VCaP (cell line): ENCODE results near the gene OTOG.
A peak's percentile ranks its signal among the peaks of the same experiment; 100 is the strongest.

Experiments
- H3K27ac ChIP-seq: fragments of 450-650 bp; 2 replicates; pipeline ENCODE4 v1.5.1; 2017
- TF ChIP-seq, protein P1 (sequence below): fragments of 450-650 bp; conservative IDR thresholded peaks from 2 replicates; pipeline ENCODE4 v1.5.1; 2017; ENCODE audit warnings: mild to moderate bottlenecking, moderate library complexity

OTOG gene

DNA sequence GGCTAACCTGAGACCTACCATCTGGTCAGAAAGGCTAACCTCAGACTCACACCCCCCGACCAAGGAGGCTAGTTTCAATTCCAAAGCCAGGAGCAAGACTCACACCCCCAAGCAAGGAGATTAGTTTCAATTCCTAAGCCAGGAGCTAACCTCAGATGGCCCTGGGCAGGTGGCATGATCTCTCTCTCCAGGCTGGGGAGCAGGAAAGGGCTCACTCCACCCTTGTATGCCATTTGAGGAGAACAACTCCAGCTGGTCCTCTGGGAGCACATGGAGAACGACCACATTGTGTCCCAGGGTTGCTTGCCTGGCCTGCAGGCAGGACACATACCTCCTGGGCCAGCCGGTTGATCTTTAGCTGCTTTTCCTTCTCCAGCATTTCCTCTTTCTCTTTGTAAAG lies 35.5 kb upstream of the OTOG start:
- TF ChIP-seq, protein P1, sequence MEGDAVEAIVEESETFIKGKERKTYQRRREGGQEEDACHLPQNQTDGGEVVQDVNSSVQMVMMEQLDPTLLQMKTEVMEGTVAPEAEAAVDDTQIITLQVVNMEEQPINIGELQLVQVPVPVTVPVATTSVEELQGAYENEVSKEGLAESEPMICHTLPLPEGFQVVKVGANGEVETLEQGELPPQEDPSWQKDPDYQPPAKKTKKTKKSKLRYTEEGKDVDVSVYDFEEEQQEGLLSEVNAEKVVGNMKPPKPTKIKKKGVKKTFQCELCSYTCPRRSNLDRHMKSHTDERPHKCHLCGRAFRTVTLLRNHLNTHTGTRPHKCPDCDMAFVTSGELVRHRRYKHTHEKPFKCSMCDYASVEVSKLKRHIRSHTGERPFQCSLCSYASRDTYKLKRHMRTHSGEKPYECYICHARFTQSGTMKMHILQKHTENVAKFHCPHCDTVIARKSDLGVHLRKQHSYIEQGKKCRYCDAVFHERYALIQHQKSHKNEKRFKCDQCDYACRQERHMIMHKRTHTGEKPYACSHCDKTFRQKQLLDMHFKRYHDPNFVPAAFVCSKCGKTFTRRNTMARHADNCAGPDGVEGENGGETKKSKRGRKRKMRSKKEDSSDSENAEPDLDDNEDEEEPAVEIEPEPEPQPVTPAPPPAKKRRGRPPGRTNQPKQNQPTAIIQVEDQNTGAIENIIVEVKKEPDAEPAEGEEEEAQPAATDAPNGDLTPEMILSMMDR = no peak
- no peak overlapping the region for H3K27ac ChIP-seq

DNA sequence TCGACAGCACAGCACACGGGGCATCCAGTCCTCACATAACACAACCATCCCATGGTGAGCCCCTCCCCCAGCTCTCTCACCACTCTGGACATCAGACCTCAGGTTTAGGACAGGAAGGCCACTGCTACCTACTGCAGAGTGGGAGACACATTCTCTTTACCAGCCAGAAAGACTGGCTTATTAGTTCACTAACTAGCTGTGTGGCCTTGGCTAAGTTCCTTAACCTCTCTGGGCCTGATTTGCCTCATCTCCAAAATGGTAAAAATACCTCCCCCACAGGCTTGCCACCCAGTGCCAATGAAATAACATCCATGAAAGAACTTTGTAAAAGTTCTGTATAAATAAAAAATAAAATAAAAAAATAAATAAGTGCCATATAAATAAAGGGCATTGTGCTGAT lies 35.0 kb upstream of the OTOG start:
- TF ChIP-seq, protein P1 = no peak
- H3K27ac ChIP-seq = no peak overlapping the region

DNA sequence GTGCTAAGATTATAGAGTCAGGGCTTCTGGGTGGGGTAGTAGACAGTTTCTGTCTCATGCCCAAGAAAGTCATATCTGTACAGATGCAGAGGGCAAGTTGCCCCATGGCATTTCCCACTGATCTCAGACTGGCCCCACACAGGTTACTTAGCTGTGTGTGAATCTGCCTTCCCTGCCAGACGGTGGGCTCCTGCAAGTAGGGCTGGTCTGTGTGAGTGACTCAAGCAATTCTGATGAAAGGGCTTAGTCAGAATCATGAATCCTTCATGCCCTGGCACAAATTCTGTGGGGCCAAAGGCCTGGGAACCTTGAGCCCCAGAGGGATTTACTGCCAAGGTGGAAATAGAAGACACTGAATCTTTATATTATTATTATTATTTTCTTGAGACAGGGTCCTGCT lies 33.2 kb upstream of the OTOG start:
- TF ChIP-seq, protein P1 = no peak

DNA sequence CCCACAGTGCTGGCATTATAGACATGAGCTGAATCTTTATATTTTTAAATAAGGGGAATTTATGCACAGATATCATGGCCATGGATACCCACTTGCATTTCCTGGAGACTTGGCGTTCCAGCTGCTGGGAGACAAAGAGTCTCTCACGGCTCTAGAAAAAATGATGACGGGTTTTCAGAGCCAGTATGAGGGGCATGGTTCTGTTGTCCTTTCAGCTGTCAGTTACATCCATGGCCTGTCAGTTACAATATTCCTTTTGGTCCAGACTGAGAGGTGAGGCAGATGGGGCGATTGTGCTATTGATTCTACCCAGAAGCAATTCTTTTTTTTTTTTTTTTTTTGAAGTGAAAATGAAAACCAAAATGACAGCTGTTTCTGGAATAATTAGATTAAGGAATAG lies 32.6 kb upstream of the OTOG start:
- H3K27ac ChIP-seq = peak overlapping the region; percentile 24; the same call in 1 of the 2 replicates
- TF ChIP-seq, protein P1 = no peak

More for the DNA sequence above, 33.2 kb upstream of the OTOG start:
- no peak overlapping the region for H3K27ac ChIP-seq

DNA sequence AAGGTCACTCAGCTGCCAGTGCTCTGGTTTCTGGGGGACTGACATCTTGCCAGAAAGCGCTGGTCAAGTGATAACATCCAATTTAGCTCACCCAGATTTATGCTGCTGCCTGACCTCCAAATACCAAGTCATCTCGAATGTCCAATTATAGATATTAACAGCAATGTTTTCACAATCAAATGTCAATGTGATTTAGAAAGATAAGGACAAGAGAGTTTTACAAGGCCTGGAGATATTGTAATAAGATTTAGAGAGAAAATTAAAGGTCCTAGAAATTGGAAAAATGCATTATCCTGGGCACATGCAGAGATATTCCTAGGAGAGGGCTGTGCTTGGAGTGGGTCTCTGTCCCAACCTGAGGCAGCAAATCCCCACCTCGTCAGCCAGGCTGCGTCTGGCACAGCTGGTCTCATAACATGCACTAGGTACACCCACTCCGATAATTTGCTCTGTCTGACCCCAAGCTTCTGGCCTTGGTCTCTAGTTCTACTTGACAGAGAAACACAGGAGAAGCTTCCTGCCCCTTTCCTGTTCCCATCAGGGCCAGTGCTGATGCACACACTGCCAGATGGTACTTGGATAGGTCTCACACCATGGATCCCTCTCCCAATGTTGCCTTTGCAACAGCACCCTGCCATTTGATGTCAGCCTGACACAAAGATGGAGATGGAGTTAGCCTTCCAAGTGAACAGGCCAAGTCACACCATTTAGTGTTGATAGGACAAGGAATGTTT lies 31.4 kb upstream of the OTOG start:
- H3K27ac ChIP-seq = peak overlapping the region; percentile 24
- TF ChIP-seq, protein P1 = no peak

DNA sequence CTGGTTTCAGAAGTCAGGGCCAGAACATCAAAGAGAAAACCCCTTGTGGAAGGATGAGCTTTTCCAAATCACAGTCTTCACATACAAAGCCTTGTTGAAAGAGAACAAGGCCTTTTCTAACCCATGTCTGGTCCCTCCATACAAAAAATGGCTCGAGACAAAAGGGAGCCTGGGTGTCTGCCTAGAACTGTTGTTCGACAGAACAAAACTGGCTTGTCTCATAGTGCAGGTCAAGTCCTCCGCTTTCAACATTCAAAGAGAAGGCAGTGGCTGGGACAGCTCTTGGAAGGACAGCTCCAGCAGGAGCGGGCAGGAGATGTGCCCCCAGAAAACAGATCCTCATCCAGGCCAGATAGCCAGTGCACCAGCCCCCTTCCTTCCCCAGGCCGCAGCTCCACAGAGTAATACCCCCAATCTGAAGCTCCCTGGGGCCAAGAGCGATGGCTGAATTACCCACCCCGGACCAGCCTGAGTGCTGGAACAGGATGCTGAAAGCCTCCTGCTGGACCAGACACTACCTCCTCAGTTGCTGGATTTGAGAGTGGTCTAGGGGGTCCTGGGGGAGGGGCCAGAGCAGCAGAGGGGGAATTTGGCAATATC lies 30.4 kb upstream of the OTOG start:
- TF ChIP-seq, protein P1 = no peak
- no peak overlapping the region for H3K27ac ChIP-seq

DNA sequence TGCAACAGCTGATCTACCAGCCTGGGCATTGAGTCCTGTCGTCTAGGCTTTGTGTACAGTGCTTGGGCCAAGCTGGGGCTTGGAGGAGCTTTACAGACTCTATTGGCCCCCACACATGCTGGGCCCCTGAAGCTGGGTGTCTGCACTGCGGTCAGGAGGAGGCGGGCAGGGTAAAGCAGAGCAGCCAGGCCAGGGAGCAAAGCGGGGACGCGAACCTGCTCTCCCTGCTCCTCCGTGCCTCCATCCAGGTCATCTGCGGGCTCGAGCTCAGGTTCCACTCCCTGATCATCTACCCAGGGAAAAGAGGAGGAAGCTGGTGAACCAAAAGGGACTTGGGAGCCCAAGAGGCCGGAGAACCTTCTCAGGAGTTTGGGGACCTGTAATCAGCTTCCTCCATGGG lies 29.9 kb upstream of the OTOG start:
- no peak overlapping the region for H3K27ac ChIP-seq
- TF ChIP-seq, protein P1 = no peak
